Measurements from ENCODE around the gene CAMTA1.

- TF ChIP-seq CTCF (IDR thresholded peaks at IDR 0.05) (no peak), POLR2AphosphoS5 (IDR thresholded peaks at IDR 0.05) (no peak), POLR2A (IDR thresholded peaks at IDR 0.05) (no peak)
Measured at GRCh38 chr1:7220712-7221252, 435.5 kb downstream of the CAMTA1 start.

Data from prostate gland (tissue), 2 donors.